Measurements from ENCODE around the gene POLE. TPM values are rescaled to one million over a fixed set of nuclear protein-coding genes. Genes with fewer than 3 reads are reported as not detected.

Gene POLE
- total RNA-seq, 2 experiments from 2014 or later: 157 to 230 TPM

GRCh38 chr12:132731574-132731973 is 44.4 kb upstream of the POLE start:
- no peak overlapping the region for H3K4me3 ChIP-seq (ENCODE audit: low read depth, low read length, poor library complexity, severe bottlenecking)
- H2AFZ ChIP-seq (ENCODE audit: low read length): no peak overlapping the region
- ChIA-PET POLR2A (interaction anchor here (1.2 kb wide), 1 partner anchor 10 kb away, joined by 4 read pairs; no protein-coding TSS in a partner anchor), CTCF (ENCODE audit: unreplicated experiment) (no interaction called here)
- H3K27ac ChIP-seq (ENCODE audit: low read depth, low read length, poor library complexity, severe bottlenecking): no peak overlapping the region
- H3K79me2 ChIP-seq (ENCODE audit: insufficient read depth, low read depth, low read length): no peaks in the 10 kb centered on the region
- no TSS peak for BruUV-seq (replicated peaks)
- no peak for DNase-seq (ENCODE audit: low spot score)
- H3K4me1 ChIP-seq (ENCODE audit: insufficient read depth, low read length, poor library complexity, severe bottlenecking): no peaks in the 10 kb centered on the region
- 0 out of 2 replicates have a peak, but pooled peaks cover 6% of the 10 kb centered on the region for H3K9me3 ChIP-seq (ENCODE audit: low read length)
- intact Hi-C loops (cut with micrococcal nuclease; ENCODE audit: unreplicated experiment): no loop called here
- no peak overlapping the region for H3K4me2 ChIP-seq (ENCODE audit: low read length)
- TF ChIP-seq CTCF (conservative IDR thresholded peaks at IDR 0.05; ENCODE audit: low read length) (no peak), EZH2phosphoT487 (IDR thresholded peaks at IDR 0.05; ENCODE audit: borderline replicate concordance, low read depth, low read length) (no peak)
- no peaks in the 10 kb centered on the region for H4K20me1 ChIP-seq (ENCODE audit: insufficient read depth, low read length)
- H3K9me2 ChIP-seq (ENCODE audit: insufficient read depth, low read length): no peaks in the 10 kb centered on the region
- peaks cover 96% of the 10 kb centered on the region for H3K36me3 ChIP-seq (ENCODE audit: insufficient read depth, low read length)

GRCh38 chr12:132730353-132730752 is 43.2 kb upstream of the POLE start:
- Histone ChIP-seq H3K4me2 (ENCODE audit: low read length) (no peak overlapping the region), H4K20me1 (ENCODE audit: insufficient read depth, low read length) (0 out of 2 replicates have a peak, but pooled peaks cover 5% of the 10 kb centered on the region), H3K9me3 (ENCODE audit: low read length) (0 out of 2 replicates have a peak, but pooled peaks cover 6% of the 10 kb centered on the region), H3K36me3 (ENCODE audit: insufficient read depth, low read length) (peaks cover 96% of the 10 kb centered on the region), H3K27ac (ENCODE audit: low read depth, low read length, poor library complexity, severe bottlenecking) (no peak overlapping the region), H3K79me2 (ENCODE audit: insufficient read depth, low read depth, low read length) (no peaks in the 10 kb centered on the region), H3K4me1 (ENCODE audit: insufficient read depth, low read length, poor library complexity, severe bottlenecking) (no peaks in the 10 kb centered on the region), H3K9me2 (ENCODE audit: insufficient read depth, low read length) (no peaks in the 10 kb centered on the region), H3K4me3 (ENCODE audit: low read depth, low read length, poor library complexity, severe bottlenecking) (no peak overlapping the region), H2AFZ (ENCODE audit: low read length) (no peak overlapping the region)
- POLR2A ChIA-PET: no interaction called here
- intact Hi-C loops (cut with micrococcal nuclease; ENCODE audit: unreplicated experiment): no loop called here
- no TSS peak for BruUV-seq (replicated peaks)
- DNase-seq (ENCODE audit: low spot score): no peak
- CTCF ChIA-PET (ENCODE audit: unreplicated experiment): no interaction called here
- no peak for TF ChIP-seq EZH2phosphoT487 (IDR thresholded peaks at IDR 0.05; ENCODE audit: borderline replicate concordance, low read depth, low read length)
- TF ChIP-seq CTCF (conservative IDR thresholded peaks at IDR 0.05; ENCODE audit: low read length): no peak

GRCh38 chr12:132729541-132730320 is 42.6 kb upstream of the POLE start:
- ChIA-PET POLR2A (no interaction called here), CTCF (ENCODE audit: unreplicated experiment) (no interaction called here)
- intact Hi-C loops (cut with micrococcal nuclease; ENCODE audit: unreplicated experiment): no loop called here

More at GRCh38 chr12:132729541-132730320, 42.6 kb upstream of the POLE start:
- BruUV-seq (replicated peaks): no TSS peak
- no peak overlapping the region for H3K27ac ChIP-seq (ENCODE audit: low read depth, low read length, poor library complexity, severe bottlenecking)
- no peaks in the 10 kb centered on the region for H3K79me2 ChIP-seq (ENCODE audit: insufficient read depth, low read depth, low read length)
- no peaks in the 10 kb centered on the region for H3K4me1 ChIP-seq (ENCODE audit: insufficient read depth, low read length, poor library complexity, severe bottlenecking)
- H3K4me3 ChIP-seq (ENCODE audit: low read depth, low read length, poor library complexity, severe bottlenecking): no peak overlapping the region
- H2AFZ ChIP-seq (ENCODE audit: low read length): no peak overlapping the region
- H3K9me2 ChIP-seq (ENCODE audit: insufficient read depth, low read length): no peaks in the 10 kb centered on the region
- no peak for TF ChIP-seq CTCF (conservative IDR thresholded peaks at IDR 0.05; ENCODE audit: low read length)
- no peak for TF ChIP-seq EZH2phosphoT487 (IDR thresholded peaks at IDR 0.05; ENCODE audit: borderline replicate concordance, low read depth, low read length)
- peaks cover 96% of the 10 kb centered on the region for H3K36me3 ChIP-seq (ENCODE audit: insufficient read depth, low read length)
- DNase-seq (ENCODE audit: low spot score): no peak
- H3K4me2 ChIP-seq (ENCODE audit: low read length): no peak overlapping the region
- H3K9me3 ChIP-seq (ENCODE audit: low read length): 0 out of 2 replicates have a peak, but pooled peaks cover 6% of the 10 kb centered on the region
- H4K20me1 ChIP-seq (ENCODE audit: insufficient read depth, low read length): 0 out of 2 replicates have a peak, but pooled peaks cover 7% of the 10 kb centered on the region
